ENCODE measurements around the gene TMEM150A.
"Not testable (repeated sequence)": the region's sequence is repeated elsewhere in the genome, so short reads cannot be mapped to it uniquely, and the experiment has no call there.

Gene TMEM150A

DNA sequence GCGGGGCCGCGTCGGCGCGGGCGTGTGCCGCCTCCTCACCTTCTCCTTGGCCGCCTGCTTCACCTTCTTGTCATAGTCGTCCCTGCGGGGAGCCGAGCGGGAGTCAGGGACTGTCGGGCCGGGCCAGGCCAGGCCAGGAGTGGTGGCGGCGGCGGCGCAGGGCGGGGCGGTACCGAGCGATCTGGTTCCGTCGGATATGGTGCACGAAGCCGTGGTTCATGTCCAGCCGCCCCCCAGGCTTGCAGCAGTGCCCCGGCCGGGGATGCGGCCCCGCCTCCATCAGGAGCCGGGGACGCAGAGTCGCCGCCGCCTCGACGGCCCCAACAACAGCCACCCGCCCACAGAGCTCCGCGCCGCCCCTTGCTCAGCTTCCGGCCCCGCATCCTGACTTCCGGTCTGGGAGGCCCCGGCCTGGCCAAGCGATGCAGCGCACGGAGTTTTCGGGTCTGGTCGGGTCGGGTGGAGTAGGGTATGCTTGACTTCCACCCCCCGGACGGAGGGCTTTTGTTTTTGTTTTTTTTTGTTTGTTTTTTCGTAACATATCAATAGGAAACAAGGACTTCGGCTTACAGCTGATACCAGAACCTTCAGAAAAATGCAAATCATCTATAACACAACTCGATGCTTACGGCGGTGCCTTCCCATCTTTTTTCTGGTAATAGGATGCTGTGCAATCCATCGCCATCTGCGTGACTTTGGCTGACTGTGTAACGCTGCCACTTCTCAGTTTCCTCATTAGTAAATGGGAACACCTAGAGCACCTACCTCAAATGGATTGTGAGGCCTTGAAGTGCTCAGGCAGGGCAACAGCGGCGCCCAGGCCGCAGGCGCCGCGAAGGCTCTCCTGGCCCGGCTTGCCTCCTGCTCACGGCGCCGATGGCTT is 9.4 kb upstream of the TMEM150A start, which contains the start of gene C2orf68:
C2orf68 (minus strand) TSS at position 362 of the 883 bp plus-strand sequence; CDS start at position 280, 82 bp downstream.
- peak; percentile 66 for DNase-seq

DNA sequence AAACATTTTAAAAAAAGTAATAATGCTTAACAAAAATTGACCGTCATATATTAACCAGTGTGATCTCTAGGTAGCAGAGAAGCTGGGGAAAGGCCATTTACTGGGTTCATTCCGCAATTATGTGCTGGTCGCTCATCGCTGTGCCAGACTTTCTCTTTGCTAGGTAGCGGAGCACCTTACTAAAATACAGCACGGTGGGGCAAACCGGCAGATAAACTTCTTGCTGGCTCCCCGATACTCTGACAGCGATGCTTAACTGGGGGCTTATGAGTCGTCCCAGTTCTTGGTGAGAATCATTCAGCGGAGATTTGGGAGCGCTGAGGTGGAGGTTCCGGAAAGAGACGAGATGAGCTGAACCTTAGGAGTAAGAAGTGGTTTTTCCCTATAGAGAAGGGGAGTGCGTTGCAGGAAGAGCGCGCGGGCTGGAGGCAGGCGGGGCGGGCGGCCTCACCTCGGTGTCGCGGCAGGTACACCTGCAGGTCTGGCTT is 8.8 kb upstream of the TMEM150A start:
- no peak for DNase-seq

DNA sequence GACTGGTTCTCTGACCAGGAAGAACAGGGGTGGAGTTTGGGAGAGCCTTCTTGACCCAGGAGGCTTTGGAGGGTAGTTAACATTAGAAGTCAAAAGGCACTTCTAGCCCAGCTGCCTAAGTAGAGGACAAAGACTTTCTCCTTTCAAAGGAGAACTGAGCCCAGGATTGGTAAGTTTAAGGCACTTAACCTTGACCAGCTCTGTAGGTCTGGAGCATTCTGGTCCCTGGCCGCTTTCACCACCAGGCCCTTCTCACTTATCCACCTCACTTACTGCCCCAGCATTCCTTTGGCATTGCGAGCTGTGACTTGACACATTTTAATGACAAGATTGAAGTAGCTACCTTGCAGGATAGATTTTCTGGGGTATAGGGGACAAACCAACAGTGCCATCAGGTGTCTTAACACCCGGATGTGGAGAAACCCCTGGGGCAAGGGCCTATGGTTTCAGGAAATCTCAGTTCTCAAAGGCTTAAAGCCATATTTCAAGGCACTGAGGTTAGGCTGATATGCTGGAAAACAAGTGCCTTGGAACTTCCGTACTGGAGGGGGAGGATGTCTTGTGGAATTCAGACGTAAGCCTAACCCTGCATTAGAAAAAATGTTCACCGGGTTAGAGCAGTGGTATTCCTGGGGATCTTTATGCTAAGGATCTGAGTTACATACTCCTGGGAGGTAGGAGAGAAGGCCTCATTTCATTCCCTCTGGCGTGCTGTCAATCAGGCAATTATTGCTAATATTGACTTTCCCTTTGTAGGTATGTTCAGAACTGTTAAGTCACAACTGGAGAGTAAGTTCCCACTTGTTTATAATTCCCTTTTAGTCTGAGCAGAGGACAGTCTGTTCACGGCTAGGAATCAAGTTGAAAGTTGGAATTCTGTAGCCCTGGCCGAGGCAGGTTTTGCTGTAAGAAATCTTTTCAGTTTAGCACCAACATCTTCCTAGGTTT is 5.0 kb upstream of the TMEM150A start:
- DNase-seq, result no peak

DNA sequence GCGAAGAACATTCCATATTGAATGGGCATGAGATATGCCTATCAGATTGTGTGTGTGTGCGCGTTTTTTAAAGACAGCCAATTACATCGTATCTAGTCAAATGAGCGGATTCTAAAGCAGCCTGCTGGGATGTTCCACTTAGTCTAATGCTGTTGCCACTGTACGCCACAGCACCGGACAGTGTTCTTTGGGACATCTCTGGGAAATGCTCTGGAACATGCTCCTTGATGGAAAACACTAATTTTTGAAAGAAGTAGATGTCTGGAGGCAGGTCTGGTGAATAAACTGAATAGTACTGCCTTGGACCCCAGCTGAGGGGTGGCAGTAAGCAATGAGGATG is 3.6 kb upstream of the TMEM150A start:
- DNase-seq, result no peak

DNA sequence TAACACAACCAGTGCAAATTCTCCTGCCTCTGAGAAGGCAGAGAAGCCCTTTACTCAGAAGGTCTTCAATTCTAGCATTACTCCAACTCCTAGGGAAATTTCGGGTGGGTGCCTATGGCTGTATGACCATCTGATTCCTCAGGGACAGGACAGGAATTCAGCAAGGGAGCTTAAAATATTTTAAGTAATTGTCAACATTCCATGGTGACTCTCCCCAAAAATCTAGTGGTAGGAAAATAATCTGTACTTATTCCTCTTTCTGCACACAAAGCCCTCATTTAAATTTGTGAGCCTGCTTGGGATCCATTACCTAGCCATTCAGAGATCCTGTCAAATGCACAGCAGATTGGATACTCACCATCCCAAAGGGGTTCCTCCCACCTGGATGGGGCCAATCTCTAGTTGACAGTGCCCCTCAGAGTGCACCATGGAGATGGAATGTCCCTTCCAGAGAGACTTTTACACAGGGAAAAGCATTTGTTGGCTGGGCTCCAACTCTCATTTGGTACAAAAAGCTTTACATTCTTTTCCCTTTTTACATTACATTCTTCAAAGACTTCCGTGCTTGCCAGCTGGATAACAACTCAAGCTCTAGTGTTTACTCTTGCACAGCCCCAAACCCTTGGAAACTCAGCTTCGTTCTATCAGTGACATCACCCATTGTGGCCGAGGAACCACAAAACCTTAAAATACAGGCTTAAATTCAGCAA is 3.1 kb upstream of the TMEM150A start:
- DNase-seq, result no peak

DNA sequence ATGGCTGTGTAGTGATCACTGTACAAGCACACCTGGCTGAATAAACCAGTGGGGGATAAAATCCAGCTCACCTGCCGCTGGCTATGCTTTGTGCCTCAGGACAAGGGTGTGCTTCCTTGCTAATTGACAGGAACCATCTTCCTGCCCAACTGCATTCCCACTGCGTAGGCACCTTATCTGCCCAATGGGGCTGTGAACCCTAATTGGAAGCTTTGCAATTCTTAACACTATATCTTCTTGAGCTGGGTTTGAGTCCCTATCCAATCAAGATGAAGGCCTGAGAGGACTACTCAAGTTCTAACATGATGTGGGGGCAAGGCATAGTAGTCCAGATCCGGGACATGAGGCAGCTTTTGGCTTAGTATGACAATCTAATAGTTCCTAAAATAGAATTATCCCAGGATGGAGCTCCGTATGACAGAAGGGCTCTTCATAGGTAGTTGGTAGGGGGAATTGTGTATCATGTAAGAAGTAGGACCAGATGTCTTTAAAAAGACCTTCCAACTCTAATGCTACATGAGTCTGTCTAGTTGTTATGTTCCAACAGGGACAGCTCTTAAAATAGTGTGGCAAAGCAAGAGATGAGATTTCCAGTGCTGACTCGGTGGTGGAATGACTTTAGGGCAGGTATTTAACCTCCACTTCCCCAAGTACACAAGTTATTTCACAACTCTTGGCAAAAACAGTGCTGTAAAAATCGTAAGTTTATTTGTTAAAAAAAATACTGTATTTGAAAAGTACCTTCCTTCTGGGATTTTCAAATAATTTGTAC is 2.3 kb upstream of the TMEM150A start:
- no peak for DNase-seq

DNA sequence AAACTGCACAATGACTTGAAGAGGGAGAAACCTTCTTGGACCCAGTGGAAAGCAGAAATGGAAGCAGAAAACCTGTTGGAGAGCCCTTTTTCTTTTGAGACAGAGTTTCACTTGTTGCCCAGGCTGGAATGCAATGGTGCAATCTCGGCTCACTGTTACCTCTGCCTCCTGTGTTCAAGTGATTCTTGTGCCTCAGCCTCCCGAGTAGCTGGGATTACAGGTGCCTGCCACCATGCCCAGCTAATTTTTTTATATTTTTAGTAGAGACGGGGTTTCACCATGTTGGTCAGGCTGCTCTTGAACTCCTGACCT is 1.6 kb upstream of the TMEM150A start:
- DNase-seq, result not testable (repeated sequence)

DNA sequence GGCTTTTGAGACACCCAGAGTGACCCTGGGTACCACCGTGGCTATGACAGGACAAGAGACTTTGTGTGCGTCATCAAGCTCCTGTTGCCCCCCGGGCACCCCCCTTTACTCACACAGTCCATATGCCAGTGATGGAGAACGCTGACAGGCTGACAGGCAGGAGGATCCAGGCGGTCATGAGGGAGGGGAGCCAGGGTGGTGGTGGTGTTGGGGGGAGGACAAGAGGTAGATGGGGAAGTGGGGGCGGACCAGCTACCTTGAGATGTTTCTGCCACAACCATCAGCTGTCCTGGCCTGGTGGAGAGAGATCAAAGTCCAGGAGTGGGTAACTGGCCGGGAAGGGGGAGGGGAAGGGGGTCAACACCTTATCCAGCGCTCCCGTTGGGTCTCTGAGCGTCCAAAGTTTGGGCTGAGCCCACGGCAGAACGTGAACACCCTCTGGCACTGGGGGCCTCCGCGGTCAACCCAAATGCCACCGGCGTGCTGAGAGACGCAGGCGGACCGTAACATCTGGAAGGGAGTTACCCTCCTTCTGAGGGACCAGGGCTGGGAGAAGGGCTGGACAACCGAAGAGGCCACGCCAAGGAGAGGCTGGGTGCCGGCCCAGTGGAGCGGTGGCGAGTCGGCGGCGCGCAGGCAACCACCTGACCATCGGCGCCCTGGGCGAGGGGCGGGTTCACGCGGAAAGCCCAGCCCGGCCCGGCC is 575 bp downstream of the TMEM150A start:
- DNase-seq, result no peak

DNA sequence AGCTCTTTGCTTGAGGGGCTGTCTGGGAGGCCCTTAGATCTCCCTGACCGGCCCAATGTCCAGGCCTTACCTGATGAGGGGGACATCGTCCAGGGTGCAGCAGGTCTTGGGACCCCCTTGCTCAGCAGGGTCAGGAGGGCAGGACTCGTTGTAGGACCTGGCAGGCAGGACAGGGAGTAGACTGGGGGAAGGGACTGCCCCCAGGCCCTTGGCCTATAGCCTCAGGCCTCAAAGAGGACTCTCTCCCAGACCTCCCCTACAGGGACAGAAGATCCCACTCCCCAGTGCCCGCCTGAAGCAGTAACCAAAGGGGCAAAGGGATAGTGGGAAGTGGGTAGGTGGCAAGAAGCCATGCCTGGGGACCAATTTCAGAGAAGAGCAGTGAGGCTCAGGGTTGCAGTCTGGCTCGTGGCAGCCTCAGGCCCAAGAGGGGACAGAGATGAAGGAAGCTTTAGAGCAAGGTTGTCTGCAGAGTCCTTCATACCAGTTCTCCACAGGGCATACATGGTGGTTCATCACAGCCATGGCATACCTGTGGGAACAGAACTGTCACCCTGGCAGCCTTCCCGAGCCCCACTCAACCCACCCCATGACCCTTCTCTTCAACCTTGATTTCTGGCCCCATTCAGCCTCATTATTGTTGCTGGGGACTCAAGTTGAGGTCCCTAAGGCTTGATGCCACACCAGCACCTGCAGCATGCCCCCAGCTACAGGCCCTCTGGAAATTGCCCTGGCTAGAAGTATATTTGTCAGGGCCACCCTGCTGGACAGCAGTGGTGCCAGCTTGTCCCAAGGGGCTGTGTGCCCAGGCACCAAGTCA is 1.3 kb downstream of the TMEM150A start:
- no peak for DNase-seq

DNA sequence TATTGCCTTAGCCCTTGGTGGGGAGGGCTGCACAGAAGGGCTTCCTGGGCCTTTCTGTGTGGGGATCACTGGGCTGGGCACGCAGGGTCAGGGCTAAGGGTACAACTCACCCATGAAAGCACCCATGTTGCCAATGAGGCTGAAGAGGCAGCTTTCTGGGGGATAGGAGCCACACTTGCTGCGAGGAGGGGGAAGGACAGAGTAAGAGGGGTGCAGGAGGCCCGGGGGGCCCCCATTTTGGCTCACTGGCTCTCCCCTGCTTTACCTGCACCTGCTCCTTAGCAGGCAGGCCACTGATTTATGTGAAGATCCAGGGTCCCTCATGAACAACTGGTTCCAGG is 2.3 kb downstream of the TMEM150A start:
- no peak for DNase-seq

DNA sequence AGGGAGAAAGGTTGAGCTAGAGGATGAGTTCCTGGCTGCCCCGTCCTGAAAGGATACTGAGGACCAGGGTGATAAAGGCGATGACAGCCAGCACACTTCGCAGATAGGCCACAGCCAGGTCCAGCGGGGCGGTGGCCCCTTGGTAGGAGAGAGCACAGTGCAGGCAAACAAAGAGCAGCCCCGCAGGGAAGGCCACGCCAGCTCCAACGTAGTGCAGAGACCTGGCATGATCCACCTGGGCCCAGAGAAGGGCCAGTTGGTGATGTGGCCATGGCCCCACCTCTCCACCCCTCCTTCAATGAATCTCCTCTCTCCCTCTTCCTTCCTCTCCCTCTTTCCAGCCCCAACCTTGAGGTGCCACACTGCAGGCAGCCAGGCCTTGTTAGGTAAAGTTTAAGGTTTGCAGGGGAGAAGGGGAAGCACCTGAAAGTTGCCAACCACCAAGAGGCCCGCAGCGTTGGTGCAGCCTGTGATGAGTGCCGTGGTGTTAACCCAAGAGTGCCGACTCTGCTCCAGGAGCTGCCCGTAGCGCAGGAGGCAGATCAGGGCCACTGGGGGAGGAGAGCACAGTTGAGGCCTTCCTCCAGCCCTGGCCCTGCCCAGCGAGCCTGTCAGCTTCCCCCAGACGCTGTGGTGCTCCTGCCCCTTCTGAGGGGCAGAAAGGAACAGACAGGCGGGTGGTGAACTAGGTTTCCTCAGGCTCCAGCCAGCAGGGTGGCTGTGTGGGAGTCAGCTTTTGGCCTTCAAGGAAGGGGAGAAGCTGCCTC is 2.8 kb downstream of the TMEM150A start:
- DNase-seq, result no peak

DNA sequence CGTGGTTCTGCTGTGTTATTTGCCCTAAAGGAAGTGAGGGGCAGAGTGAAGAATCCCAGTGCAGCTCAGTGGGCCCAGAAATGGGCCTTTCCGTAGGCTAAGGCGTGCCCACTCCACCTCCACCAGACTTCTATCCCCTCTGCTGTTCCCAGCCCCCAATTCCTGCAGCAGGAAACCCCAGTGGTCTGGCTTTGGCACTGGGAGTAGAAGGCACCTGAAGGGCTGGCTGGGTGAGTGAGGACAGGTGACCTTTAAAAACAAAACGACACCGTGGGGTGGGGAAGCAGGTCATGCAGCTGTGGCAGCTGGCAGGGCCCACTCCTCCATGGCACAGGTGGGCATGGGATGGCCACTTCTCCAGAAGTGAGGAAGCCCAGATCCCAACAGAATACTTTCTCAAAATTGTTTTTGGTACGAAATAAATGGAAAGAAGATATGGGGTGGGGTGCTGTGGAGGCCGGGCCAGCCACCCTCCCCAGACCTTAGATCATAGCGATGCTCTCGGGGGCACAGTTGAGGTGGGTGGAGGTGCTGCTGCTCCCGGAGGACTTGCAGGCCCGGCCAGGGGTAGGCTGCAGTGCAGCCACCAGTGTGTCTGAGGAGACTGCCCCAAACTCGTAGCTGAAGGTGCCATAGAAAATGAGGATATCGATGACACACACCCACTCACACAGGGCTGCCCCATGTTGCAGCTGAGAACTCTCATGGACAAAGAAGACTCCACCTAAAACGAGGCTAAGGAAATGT is 3.7 kb downstream of the TMEM150A start:
- DNase-seq, result no peak

DNA sequence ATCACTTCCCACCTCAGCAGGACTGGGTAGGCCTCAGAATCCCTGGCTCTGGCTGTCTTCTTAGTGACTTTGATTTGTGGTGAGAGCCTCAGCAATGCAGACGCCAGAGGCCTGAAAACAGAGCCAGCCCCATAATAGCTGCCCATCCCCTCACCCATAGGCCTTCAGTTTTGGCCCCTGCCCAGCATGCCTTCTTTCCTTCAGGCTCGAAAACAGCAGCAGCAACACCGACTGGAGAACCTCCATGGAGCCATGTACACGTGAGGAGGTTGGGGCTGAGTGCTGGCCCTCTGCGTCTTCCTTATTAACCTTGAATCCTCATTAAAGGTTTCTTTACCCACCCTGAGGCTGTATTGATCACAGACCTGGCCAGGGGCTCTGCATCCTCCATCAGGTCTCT is 5.3 kb downstream of the TMEM150A start:
- no peak for DNase-seq

DNA sequence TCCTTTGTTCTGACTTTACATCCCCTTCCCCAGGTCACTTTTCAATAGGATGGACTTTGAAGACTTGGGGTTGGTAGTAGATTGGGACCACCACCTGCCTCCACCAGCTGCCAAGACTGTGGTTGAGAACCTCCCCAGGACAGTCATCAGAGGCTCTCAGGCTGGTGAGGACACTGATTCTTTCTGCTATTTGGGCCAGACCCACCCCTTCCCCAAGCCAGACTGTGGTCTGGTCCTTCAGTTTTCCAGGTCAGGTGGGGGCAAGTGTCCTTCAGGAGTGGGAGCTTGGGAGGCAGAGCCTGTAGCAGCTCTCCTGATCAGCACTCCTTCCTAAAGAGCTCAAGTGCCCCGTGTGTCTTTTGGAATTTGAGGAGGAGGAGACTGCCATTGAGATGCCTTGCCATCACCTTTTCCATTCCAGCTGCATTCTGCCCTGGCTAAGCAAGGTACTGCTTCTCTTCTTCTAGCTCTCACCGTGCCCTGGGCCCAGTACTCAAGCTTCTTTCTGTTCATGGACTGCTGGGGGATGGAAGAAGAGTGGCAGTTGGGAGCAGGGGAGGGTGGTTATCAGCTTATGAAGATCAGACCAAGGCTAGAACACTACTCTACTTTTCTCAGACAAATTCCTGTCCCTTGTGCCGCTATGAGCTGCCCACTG is 5.9 kb downstream of the TMEM150A start:
- no peak for DNase-seq

DNA sequence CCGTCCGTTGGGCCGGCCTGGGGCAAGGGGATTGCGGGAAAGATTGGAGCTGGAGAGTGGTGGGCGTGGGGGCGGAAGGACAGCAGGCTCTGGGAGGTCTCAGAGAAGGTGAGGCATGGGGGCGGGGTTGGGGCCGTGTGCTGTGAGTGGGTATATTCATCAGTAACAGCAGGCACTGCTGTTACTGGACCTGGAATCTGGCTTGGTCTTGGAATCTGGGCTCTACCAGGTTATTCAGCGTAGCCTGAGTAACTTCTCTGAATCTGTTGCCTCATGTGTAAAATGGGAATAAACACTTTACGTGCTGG is 6.5 kb downstream of the TMEM150A start:
- no peak for DNase-seq

DNA sequence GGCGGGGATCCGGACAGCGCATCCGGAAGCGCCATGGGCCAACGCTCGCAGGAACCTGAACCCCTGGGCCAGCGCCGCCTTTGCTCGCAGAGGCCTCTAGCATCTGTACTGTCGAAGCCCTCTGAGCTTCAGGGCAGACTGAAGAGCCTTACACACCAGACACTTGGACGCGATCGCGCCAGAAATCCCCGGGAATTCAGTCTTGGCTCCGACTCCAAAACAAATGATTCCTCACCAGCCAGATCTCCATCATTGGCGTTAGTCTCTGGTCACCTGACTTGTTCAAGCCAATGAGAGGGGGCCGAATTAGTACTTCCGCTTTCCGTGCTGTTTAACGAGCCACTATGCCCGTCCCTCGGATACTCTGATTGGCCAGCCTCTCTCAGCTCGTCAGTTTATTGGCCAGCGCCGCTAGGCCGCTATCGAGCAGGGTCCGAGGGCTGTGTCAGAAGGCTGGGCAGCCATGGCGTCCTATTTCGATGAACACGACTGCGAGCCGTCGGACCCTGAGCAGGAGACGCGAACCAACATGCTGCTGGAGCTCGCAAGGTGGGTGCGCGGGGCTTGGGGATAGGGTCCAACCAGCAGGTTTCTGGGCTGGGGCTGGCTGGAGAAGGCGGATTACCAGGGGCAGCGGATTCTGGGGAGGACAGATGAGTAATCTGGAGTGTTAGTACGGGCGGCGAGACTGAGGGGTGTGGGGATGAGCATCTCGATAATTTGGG is 7.0 kb downstream of the TMEM150A start, which contains the start of gene RNF181:
RNF181 (plus strand) TSS at position 445 of the 725 bp plus-strand sequence; CDS start at position 464, 19 bp downstream.
- DNase-seq, result peak; percentile 81

DNA sequence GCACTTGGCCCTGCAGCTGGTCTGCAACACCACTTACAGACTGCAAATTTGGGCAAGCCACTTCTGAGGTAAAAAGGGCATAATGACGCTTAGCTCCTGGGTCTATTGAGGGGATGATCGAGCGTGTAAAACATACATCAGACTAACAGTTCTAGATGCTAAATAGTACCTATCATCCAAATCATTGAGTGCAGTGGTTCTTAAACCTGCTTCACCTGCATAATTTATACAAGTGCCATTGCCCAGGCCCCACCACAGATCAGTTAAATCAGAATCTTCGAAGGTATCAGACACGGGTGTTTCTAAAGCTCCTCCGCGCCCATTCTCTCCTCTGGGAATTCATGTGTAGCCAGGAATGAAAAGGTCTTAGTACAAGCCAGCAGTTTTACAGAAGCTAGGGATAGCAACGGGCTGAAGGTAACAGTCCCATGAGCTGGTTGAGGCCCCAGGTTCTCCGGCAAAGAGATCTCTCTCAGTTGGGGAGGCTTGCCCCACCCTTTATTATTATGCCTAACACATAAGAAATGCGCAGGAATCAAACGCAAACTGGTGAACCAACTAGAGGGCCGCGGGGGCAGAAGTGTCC is 7.7 kb downstream of the TMEM150A start:
- no peak for DNase-seq

DNA sequence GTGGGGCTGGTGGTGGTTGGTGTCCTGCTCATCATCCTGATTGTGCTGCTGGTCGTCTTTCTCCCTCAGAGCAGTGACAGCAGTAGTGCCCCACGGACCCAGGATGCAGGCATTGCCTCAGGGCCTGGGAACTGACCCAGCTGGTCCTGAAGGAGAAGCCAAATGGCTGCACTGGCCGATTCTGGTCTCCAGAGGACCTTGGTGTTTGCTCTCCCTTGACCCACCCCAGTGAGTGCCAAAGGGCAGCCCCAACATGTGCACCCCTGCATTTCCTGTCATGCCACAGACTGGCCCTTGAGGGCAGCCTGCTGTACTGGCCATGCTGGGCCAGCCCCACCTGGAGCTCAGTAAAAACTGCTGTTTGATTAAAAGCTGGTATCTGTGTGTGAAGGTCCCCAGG is 9.5 kb downstream of the TMEM150A start:
- DNase-seq, result no peak
